ENCODE data around the gene CHMP2B. TPM values are rescaled to one million over a fixed set of nuclear protein-coding genes. Genes with fewer than 3 reads are reported as not detected.
"Not testable (repeated sequence)": the region's sequence is repeated elsewhere in the genome, so short reads cannot be mapped to it uniquely, and the experiment has no call there.

CHMP2B gene
- total RNA-seq, 1 donor from 2014 or later = 27.7 TPM

GRCh38 chr3:87229113-87229512 lies 2.0 kb downstream of the CHMP2B start:
- Histone ChIP-seq H3K27ac (no peak overlapping the region), H3K9me3 (no peaks in the 10 kb centered on the region), H3K4me3 (peak overlapping the region in 1 of 2 donors; percentile 78), H3K36me3 (no peaks in the 10 kb centered on the region), H3K27me3 (no peaks in the 10 kb centered on the region), H3K4me1 (peaks cover 0 to 6% of the 10 kb centered on the region in 2 donors)
- intact Hi-C loops (cut with DNase I) = loop anchor here (5.0 kb wide), 2 partner anchors 142 to 828 kb away; partner anchors contain the start of genes CGGBP1 and ZNF654
- DNase-seq (ENCODE audit: low spot score in 2 of 2) = no peak
- TF ChIP-seq CTCF (IDR thresholded peaks at IDR 0.05) = no peak

- Histone ChIP-seq H3K27ac (no peak overlapping the region), H3K36me3 (no peaks in the 10 kb centered on the region), H3K4me3 (no peak overlapping the region), H3K9me3 (no peaks in the 10 kb centered on the region), H3K27me3 (no peaks in the 10 kb centered on the region), H3K4me1 (peaks cover 0 to 6% of the 10 kb centered on the region in 2 donors)
- DNase-seq (ENCODE audit: low spot score in 2 of 2) = no peak
- intact Hi-C loops (cut with DNase I) = no loop called here
- TF ChIP-seq CTCF (IDR thresholded peaks at IDR 0.05) = no peak
Measured at GRCh38 chr3:87233805-87234204, 6.7 kb downstream of the CHMP2B start.

- Histone ChIP-seq H3K4me1 (peaks cover 0 to 3% of the 10 kb centered on the region in 2 donors), H3K9me3 (no peaks in the 10 kb centered on the region)
- intact Hi-C loops (cut with DNase I) = no loop called here
Measured at GRCh38 chr3:87236093-87236492, 9.0 kb downstream of the CHMP2B start.

GRCh38 chr3:87246662-87247429 lies 19.7 kb downstream of the CHMP2B start:
- DNase-seq (ENCODE audit: low spot score in 2 of 2) = no peak
- Histone ChIP-seq H3K4me3 (no peak overlapping the region), H3K9me3 (no peaks in the 10 kb centered on the region), H3K36me3 (peaks cover 22 to 40% of the 10 kb centered on the region in 2 donors), H3K4me1 (no peaks in the 10 kb centered on the region), H3K27ac (no peak overlapping the region), H3K27me3 (no peaks in the 10 kb centered on the region)
- intact Hi-C loops (cut with DNase I) = no loop called here
- TF ChIP-seq CTCF (IDR thresholded peaks at IDR 0.05) = no peak

More at GRCh38 chr3:87236093-87236492, 9.0 kb downstream of the CHMP2B start:
- no peaks in the 10 kb centered on the region for H3K27me3 ChIP-seq
- H3K36me3 ChIP-seq = peaks cover 0 to 3% of the 10 kb centered on the region in 2 donors
- H3K4me3 ChIP-seq = no peak overlapping the region
- no peak overlapping the region for H3K27ac ChIP-seq
- TF ChIP-seq CTCF (IDR thresholded peaks at IDR 0.05) = no peak
- no peak for DNase-seq (ENCODE audit: low spot score in 2 of 2)

- no peak for TF ChIP-seq CTCF (IDR thresholded peaks at IDR 0.05)
- H3K9me3 ChIP-seq = no peaks in the 10 kb centered on the region
- H3K36me3 ChIP-seq = peaks cover 22 to 40% of the 10 kb centered on the region in 2 donors
- intact Hi-C loops (cut with DNase I) = no loop called here
- H3K27me3 ChIP-seq = no peaks in the 10 kb centered on the region
- no peak for DNase-seq (ENCODE audit: low spot score in 2 of 2)
- no peaks in the 10 kb centered on the region for H3K4me1 ChIP-seq
- no peak overlapping the region for H3K27ac ChIP-seq
- no peak overlapping the region for H3K4me3 ChIP-seq
Measured at GRCh38 chr3:87247430-87247773, 20.3 kb downstream of the CHMP2B start.

- H3K4me1 ChIP-seq; H3K27ac ChIP-seq; H3K27me3 ChIP-seq; H3K9me3 ChIP-seq; intact Hi-C loops (cut with DNase I); DNase-seq (ENCODE audit: low spot score in 2 of 2); H3K4me3 ChIP-seq: not testable (repeated sequence)
- H3K36me3 ChIP-seq = peaks cover 22 to 42% of the 10 kb centered on the region in 2 donors
Measured at GRCh38 chr3:87248231-87248630, 21.1 kb downstream of the CHMP2B start.

Measured in ascending aorta (tissue), 2 donors.